Activated T-helper 2 cell treated with anti-CD3 and anti-CD28 coated beads, Interferon-gamma antibody, Interleukin-2, Interleukin-4, amounts not matched to agents 10 μg/mL and 5 μg/mL and 100 μg/mL, durations not matched to agents 14 hours and 24 hours and 36 hours (primary cell): ENCODE data around the gene ZNF503. TPM values are rescaled to one million over a fixed set of nuclear protein-coding genes. Genes with fewer than 3 reads are reported as not detected.

Experiments used
- DNase-seq: peaks from one replicate; pipeline ENCODE4 v3.0.0; 2021; ENCODE audit warnings: low spot score
- H3K27ac Mint-ChIP-seq: one replicate; pipeline ENCODE4 v1.8.0; 2021; ENCODE audit warnings: mixed read lengths
- H3K27me3 Mint-ChIP-seq: one replicate; pipeline ENCODE4 v1.8.0; 2021; ENCODE audit warnings: low read depth, mixed read lengths
- H3K36me3 Mint-ChIP-seq: one replicate; pipeline ENCODE4 v1.8.0; 2021; ENCODE audit warnings: low read depth, mixed read lengths
- H3K4me1 Mint-ChIP-seq: one replicate; pipeline ENCODE4 v1.8.0; 2021; ENCODE audit warnings: low read depth, mixed read lengths
- H3K4me3 Mint-ChIP-seq: one replicate; pipeline ENCODE4 v1.8.0; 2021; ENCODE audit warnings: low read depth, mild to moderate bottlenecking, moderate library complexity, mixed read lengths
- H3K9me3 Mint-ChIP-seq: one replicate; pipeline ENCODE4 v1.8.0; 2021; ENCODE audit warnings: mixed read lengths
- intact Hi-C: fragments of 100-400 bp; cut with micrococcal nuclease; formaldehyde crosslinking; loops from one replicate; pipeline ENCODE4 v1.15.1; 2023
- total RNA-seq: library from RNA; stranded (reverse); gene quantifications from 2 replicates; pipeline ENCODE4 v1.2.3, GENCODE V29; 2022

ZNF503 gene
- total RNA-seq, 1 donor from 2014 or later: 0.34 TPM

DNA sequence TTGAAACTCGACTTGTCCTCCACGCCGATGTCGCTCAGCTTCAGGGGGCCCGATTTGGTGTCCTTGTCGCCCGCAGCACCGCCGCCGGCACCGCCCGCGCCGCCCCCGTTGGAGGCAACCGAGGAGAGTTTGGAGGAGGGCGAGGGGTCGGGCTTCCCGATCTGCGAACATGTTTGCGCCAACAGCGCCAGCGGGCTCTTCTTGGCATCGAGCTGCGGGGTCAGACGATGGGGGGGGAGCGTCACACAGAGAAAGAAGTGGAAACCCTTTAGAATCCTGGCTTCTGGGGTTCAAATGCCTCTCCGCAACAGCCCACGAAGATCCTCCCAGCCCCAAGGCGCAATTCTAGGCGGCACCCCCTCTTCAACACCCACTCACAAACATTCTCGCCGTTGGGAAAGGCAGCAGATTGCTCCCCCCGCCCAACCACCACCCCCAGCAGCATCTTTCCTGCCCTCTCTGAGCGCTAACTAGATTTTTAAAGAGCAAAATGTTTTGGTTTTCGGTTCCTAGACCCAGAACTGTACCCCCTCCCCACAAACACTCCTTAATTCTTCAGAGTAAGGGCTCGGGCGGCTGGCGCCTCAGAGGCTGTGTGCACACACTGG lies 1.3 kb downstream of the ZNF503 start:
- peaks cover 16% of the 10 kb centered on the region for H3K4me1 Mint-ChIP-seq
- H3K36me3 Mint-ChIP-seq: no peaks in the 10 kb centered on the region
- H3K4me3 Mint-ChIP-seq: peak overlapping the region; percentile 76
- DNase-seq: no peak
- H3K27ac Mint-ChIP-seq: peak overlapping the region; percentile 22
- intact Hi-C loops: loop anchor here (5.0 kb wide), 1 partner anchor 637 kb away; no protein-coding TSS in a partner anchor
- no peaks in the 10 kb centered on the region for H3K9me3 Mint-ChIP-seq
- peaks cover 53% of the 10 kb centered on the region for H3K27me3 Mint-ChIP-seq

GRCh38 chr10:75399461-75400162 lies 2.0 kb downstream of the ZNF503 start:
- intact Hi-C loops: loop anchor here (5.0 kb wide), 1 partner anchor 638 kb away; no protein-coding TSS in a partner anchor
- Mint-ChIP-seq H3K36me3 (no peaks in the 10 kb centered on the region), H3K4me3 (peak overlapping the region; percentile 76), H3K4me1 (peaks cover 19% of the 10 kb centered on the region), H3K9me3 (no peaks in the 10 kb centered on the region), H3K27me3 (peaks cover 55% of the 10 kb centered on the region), H3K27ac (no peak overlapping the region)
- peak; percentile 28 for DNase-seq

DNA sequence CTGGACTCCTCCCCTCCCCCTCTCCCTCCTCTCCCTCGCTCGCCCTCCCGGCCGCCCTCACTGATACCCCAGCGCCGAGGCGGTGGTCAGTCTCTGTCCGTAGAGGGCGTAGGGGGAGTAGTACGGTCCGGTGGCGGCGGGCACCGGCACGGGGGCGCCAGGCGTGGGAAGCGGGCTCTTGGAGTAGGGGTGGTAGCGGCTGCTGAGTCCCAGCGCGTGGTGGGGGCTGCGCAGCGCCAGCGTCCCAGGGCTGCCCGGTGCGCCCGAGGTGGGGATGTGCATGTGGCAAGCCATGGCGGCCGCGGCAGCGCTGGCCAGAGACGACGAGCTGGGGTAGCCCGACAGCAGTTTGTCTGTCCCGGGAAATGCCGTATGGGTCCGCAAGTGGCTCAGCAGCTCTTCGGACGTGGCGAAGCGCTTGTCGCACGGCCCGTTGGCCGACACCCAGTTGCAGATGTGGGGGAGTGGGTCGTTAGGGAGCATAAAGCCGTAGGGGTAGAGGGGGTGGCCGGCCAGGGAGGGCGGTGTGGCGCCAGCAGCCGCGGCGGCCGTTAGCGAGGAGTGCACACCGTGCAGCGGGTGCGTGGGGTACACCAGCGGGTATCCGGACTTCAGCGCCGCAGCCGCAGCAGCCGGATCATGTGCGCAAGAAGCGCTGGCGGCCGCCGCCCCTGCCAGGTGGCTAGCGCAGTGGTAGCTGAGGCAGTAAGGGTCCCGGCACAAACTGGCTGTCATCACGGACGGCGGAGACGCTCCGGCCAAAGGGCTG lies 2.7 kb downstream of the ZNF503 start:
- H3K36me3 Mint-ChIP-seq: no peaks in the 10 kb centered on the region
- no peaks in the 10 kb centered on the region for H3K9me3 Mint-ChIP-seq
- no peak overlapping the region for H3K4me3 Mint-ChIP-seq
- peaks cover 58% of the 10 kb centered on the region for H3K27me3 Mint-ChIP-seq
- no peak for DNase-seq
- no peak overlapping the region for H3K27ac Mint-ChIP-seq
- peaks cover 16% of the 10 kb centered on the region for H3K4me1 Mint-ChIP-seq
- intact Hi-C loops: no loop called here

DNA sequence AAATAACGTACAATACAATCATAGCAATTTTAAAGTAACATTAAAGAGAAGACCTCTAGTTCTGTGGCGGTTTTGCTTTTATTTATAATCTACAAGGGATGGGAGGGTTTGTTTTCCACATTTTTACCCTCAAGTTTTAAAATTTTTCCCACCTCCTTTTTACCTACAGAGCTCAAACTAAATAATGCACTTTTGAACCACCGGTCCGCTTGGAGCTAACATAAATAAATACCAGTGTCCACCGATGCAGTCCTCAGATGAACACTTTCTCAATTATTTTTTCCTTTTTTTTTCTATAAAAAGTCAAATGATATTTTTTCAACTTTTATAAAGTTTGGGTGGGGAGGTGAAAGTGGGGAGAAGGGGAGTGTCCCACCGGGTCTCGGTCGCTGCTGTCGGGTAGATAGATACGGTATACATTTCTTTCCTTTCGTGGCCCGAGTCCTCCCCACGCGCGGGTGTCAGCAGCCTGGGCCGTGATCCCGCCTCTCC lies 3.3 kb downstream of the ZNF503 start:
- Mint-ChIP-seq H3K4me1 (peaks cover 15% of the 10 kb centered on the region), H3K9me3 (no peaks in the 10 kb centered on the region), H3K4me3 (no peak overlapping the region), H3K27me3 (peaks cover 57% of the 10 kb centered on the region), H3K27ac (no peak overlapping the region), H3K36me3 (no peaks in the 10 kb centered on the region)
- intact Hi-C loops: no loop called here
- DNase-seq: no peak

DNA sequence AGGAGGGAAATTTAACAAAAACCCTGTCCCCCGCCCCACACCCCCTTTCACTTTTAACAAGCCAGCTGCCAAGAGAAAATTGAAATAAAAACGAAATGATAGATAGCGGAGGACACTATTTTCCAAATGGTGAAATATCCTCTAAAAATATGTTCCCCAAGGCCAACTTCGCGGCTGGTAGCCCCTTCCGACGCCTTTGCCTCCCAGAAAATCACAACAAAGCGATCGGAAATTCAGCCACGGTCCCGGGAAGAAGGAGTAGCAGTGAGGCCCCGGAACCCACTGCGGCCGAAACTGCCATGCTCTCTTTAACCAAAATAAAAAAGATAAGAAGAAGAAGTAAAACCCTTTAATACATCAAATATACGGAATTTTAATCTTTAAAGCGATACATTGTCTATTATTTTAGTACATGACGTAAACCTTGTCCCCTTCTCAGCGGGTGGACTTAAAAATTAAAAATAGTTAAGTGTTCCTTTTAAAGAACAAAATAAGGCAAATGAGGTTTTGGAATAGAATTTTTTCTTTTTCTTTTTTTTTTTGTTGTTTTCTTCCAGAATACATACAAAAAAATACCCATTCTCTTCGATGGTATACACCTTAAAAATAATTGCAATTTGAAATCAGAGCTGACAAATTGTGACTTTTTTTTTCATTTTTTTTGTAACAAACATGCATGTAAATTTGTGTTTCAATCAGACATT lies 3.9 kb downstream of the ZNF503 start:
- H3K4me3 Mint-ChIP-seq: no peak overlapping the region
- no peaks in the 10 kb centered on the region for H3K9me3 Mint-ChIP-seq
- intact Hi-C loops: no loop called here
- peaks cover 54% of the 10 kb centered on the region for H3K27me3 Mint-ChIP-seq
- no peaks in the 10 kb centered on the region for H3K36me3 Mint-ChIP-seq
- no peak for DNase-seq
- H3K4me1 Mint-ChIP-seq: peaks cover 10% of the 10 kb centered on the region
- no peak overlapping the region for H3K27ac Mint-ChIP-seq

GRCh38 chr10:75396631-75397495 lies 4.7 kb downstream of the ZNF503 start:
- H3K4me1 Mint-ChIP-seq: peaks cover 8% of the 10 kb centered on the region
- H3K27ac Mint-ChIP-seq: no peak overlapping the region
- no peak overlapping the region for H3K4me3 Mint-ChIP-seq
- intact Hi-C loops: no loop called here
- H3K27me3 Mint-ChIP-seq: peaks cover 55% of the 10 kb centered on the region
- no peaks in the 10 kb centered on the region for H3K36me3 Mint-ChIP-seq
- DNase-seq: no peak
- H3K9me3 Mint-ChIP-seq: no peaks in the 10 kb centered on the region

- no peak for DNase-seq
- Mint-ChIP-seq H3K4me3 (no peak overlapping the region), H3K4me1 (peaks cover 8% of the 10 kb centered on the region), H3K27me3 (peaks cover 56% of the 10 kb centered on the region), H3K36me3 (no peaks in the 10 kb centered on the region), H3K9me3 (no peaks in the 10 kb centered on the region), H3K27ac (no peak overlapping the region)
- intact Hi-C loops: no loop called here
Measured at GRCh38 chr10:75395932-75396630, 5.5 kb downstream of the ZNF503 start.

DNA sequence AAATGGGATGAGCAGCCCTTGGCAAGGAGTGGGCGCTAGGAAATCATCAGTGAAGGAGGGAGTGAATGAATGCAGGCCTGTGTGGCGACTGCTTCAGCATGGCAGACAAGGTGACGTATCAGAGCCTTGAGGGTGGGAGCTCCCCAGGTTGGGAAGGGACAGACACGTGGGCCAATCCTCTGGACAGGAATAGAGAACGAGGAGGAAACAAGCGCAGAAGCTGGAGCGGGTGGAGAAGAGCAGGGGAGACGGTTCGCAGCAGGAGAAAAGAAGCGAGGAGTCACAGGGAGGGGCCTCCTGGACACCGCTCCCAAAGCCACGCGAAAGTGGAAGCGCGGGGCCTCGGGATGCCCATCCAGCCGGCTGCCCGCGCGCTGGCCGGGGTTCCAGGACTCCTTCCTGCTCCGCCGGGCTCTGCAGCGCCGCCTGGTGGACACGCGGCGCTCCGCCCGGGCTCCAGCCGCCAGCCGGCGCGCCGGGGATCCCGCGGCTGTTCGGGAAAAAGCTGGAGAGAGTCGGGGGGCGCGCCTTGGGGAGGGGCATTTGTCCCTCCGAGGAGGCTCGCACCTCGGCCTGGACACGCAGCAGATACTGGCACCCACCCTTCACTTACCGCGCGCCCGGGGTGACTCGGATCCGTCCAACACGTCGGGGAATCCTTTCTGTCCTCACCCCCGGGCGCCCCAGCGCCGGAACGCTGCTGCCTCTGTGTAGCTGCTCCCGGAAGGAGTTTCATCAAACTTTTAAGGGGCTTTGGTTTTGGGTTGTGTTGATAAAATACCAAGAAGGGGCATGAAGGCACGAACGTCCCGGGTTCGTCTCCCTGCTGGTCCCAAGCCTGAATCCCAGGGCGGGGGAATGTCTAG lies 6.3 kb downstream of the ZNF503 start:
- no peaks in the 10 kb centered on the region for H3K9me3 Mint-ChIP-seq
- H3K27ac Mint-ChIP-seq: no peak overlapping the region
- intact Hi-C loops: no loop called here
- H3K4me1 Mint-ChIP-seq: peaks cover 6% of the 10 kb centered on the region
- DNase-seq: no peak
- no peaks in the 10 kb centered on the region for H3K36me3 Mint-ChIP-seq
- no peak overlapping the region for H3K4me3 Mint-ChIP-seq
- H3K27me3 Mint-ChIP-seq: peaks cover 53% of the 10 kb centered on the region

GRCh38 chr10:75394221-75394620 lies 7.3 kb downstream of the ZNF503 start:
- H3K4me1 Mint-ChIP-seq: peaks cover 3% of the 10 kb centered on the region
- peaks cover 50% of the 10 kb centered on the region for H3K27me3 Mint-ChIP-seq
- intact Hi-C loops: no loop called here
- no peak for DNase-seq
- H3K36me3 Mint-ChIP-seq: no peaks in the 10 kb centered on the region
- no peaks in the 10 kb centered on the region for H3K9me3 Mint-ChIP-seq
- no peak overlapping the region for H3K4me3 Mint-ChIP-seq
- H3K27ac Mint-ChIP-seq: no peak overlapping the region

- intact Hi-C loops: no loop called here
- H3K4me3 Mint-ChIP-seq: no peak overlapping the region
- DNase-seq: no peak
- peaks cover 3% of the 10 kb centered on the region for H3K4me1 Mint-ChIP-seq
- no peaks in the 10 kb centered on the region for H3K36me3 Mint-ChIP-seq
- peaks cover 42% of the 10 kb centered on the region for H3K27me3 Mint-ChIP-seq
- H3K9me3 Mint-ChIP-seq: no peaks in the 10 kb centered on the region
- H3K27ac Mint-ChIP-seq: no peak overlapping the region
Measured at GRCh38 chr10:75392744-75393143, 8.8 kb downstream of the ZNF503 start.

- Mint-ChIP-seq H3K4me1 (peaks cover 3% of the 10 kb centered on the region), H3K27ac (no peak overlapping the region), H3K27me3 (peaks cover 38% of the 10 kb centered on the region), H3K36me3 (no peaks in the 10 kb centered on the region), H3K9me3 (no peaks in the 10 kb centered on the region), H3K4me3 (no peak overlapping the region)
- no peak for DNase-seq
- intact Hi-C loops: no loop called here
Measured at GRCh38 chr10:75392271-75392670, 9.3 kb downstream of the ZNF503 start.
